Prostate gland (tissue), 2 donors: Measurements from ENCODE around the gene HECW1. TPM values are rescaled to one million over a fixed set of nuclear protein-coding genes. Genes with fewer than 3 reads are reported as not detected.

ENCODE experiments used
- DNase-seq: peaks from one replicate; pipeline ENCODE4 v3.0.0-alpha.2; 2019; ENCODE audit warnings: low spot score
- H3K27ac ChIP-seq, 2 donors: fragments of 200-600 bp; sonication (generic); 2 replicates each; pipeline ENCODE4 v1.5.1; 2017 to 2019
- H3K27me3 ChIP-seq: fragments of 200-600 bp; sonication (generic); replicated peaks from 2 replicates; pipeline ENCODE4 v1.5.1; 2019; ENCODE audit not compliant: insufficient read depth
- H3K36me3 ChIP-seq, 2 donors: fragments of 200-600 bp; sonication (generic); 1 replicate in 1 of 2; 2 replicates in 1 of 2; pipeline versions ENCODE4 v1.5.1 to v1.8.1; 2017 to 2019
- H3K4me1 ChIP-seq: fragments of 200-600 bp; sonication (generic); replicated peaks from 2 replicates; pipeline ENCODE4 v1.5.1; 2019
- H3K4me3 ChIP-seq, 2 donors: fragments of 200-600 bp; sonication (generic); 2 replicates each; pipeline ENCODE4 v1.5.1; 2017 to 2019
- H3K9me3 ChIP-seq: fragments of 200-600 bp; sonication (generic); 2 replicates; pipeline ENCODE4 v1.5.1; 2017
- CTCF ChIP-seq, 4 experiments: fragments of 200-600 bp in 2 of 4; fragments of 450-650 bp in 2 of 4; sonication (generic) in 2 of 4; IDR thresholded peaks; 1 replicate in 3 of 4; 2 replicates in 1 of 4; pipeline ENCODE4 v1.5.1; 2016 to 2019; ENCODE audit warnings: antibody characterized with exemption in 4 of 4, mild to moderate bottlenecking in 2 of 4, moderate library complexity in 2 of 4
- POLR2A ChIP-seq: fragments of 450-650 bp; IDR thresholded peaks from one replicate; pipeline ENCODE4 v1.6.1; 2016; ENCODE audit warnings: antibody characterized with exemption, mild to moderate bottlenecking
- POLR2AphosphoS5 ChIP-seq: sonication (generic); formaldehyde crosslinking; IDR thresholded peaks from one replicate; pipeline ENCODE4 v1.6.1; 2017; ENCODE audit warnings: antibody characterized with exemption
- WGBS: methylation state at CpG from one replicate; pipeline ENCODE4 v1.1.5; 2018; 5-methylcytosine and 5-hydroxymethylcytosine counted together
- intact Hi-C: fragments of 100-400 bp; cut with DNase I; formaldehyde crosslinking; loops from one replicate; pipeline ENCODE4 v1.14.2; 2022
- total RNA-seq, 2 donors: library from RNA; depleted of rRNA; stranded (reverse); fragments of >200 nt; gene quantifications; one replicate each; pipeline ENCODE4 v1.1.0, GENCODE V29; 2016

The HECW1 gene
- total RNA-seq, 2 donors from 2014 or later = 1.4 to 10.3 TPM

GRCh38 chr7:43461349-43462024, 349.0 kb downstream of the HECW1 start:
- no peak for DNase-seq
- 78% methylated on average over 5 of the region's 5 CpGs for WGBS
- Histone ChIP-seq H3K27ac (no peak overlapping the region), H3K4me1 (no peaks in the 10 kb centered on the region), H3K4me3 (no peak overlapping the region), H3K36me3 (no peaks in the 10 kb centered on the region), H3K9me3 (no peaks in the 10 kb centered on the region), H3K27me3 (no peaks in the 10 kb centered on the region)
- no peak for TF ChIP-seq POLR2AphosphoS5
- TF ChIP-seq CTCF (IDR thresholded peaks at IDR 0.05) = no peak
- TF ChIP-seq POLR2A = no peak
- intact Hi-C loops = no loop called here

GRCh38 chr7:43462836-43463235, 350.4 kb downstream of the HECW1 start:
- H3K27me3 ChIP-seq = no peaks in the 10 kb centered on the region
- intact Hi-C loops = no loop called here
- TF ChIP-seq CTCF (IDR thresholded peaks at IDR 0.05) (no peak), POLR2AphosphoS5 (no peak), POLR2A (no peak)
- H3K9me3 ChIP-seq = no peaks in the 10 kb centered on the region
- DNase-seq = no peak
- H3K4me3 ChIP-seq = no peak overlapping the region
- H3K27ac ChIP-seq = no peak overlapping the region
- H3K36me3 ChIP-seq = no peaks in the 10 kb centered on the region
- no peaks in the 10 kb centered on the region for H3K4me1 ChIP-seq
- WGBS = 9% methylated on average over 1 of the region's 1 CpG

GRCh38 chr7:43463401-43463980, 351.0 kb downstream of the HECW1 start:
- H3K27me3 ChIP-seq = no peaks in the 10 kb centered on the region
- no peaks in the 10 kb centered on the region for H3K4me1 ChIP-seq
- intact Hi-C loops = no loop called here
- no peak for DNase-seq
- H3K4me3 ChIP-seq = no peak overlapping the region
- H3K36me3 ChIP-seq = no peaks in the 10 kb centered on the region
- TF ChIP-seq POLR2A (no peak), CTCF (IDR thresholded peaks at IDR 0.05) (no peak)
- 29% methylated on average over 8 of the region's 8 CpGs for WGBS
- no peak overlapping the region for H3K27ac ChIP-seq
- no peaks in the 10 kb centered on the region for H3K9me3 ChIP-seq

GRCh38 chr7:43465581-43466554, 353.4 kb downstream of the HECW1 start:
- intact Hi-C loops = no loop called here
- Histone ChIP-seq H3K4me3 (no peak overlapping the region), H3K27ac (no peak overlapping the region), H3K4me1 (no peaks in the 10 kb centered on the region), H3K36me3 (no peaks in the 10 kb centered on the region), H3K9me3 (no peaks in the 10 kb centered on the region), H3K27me3 (no peaks in the 10 kb centered on the region)
- TF ChIP-seq POLR2A (no peak), CTCF (IDR thresholded peaks at IDR 0.05) (no peak), POLR2AphosphoS5 (no peak)
- no peak for DNase-seq
- 68% methylated on average over 11 of the region's 11 CpGs for WGBS
